Activated CD4-positive, alpha-beta T cell treated with anti-CD3 and anti-CD28 coated beads, Interleukin-2, amount 10 ng/mL, durations not matched to agents 7 days and 5 days (primary cell): ENCODE data around the gene NAA15. TPM values are rescaled to one million over a fixed set of nuclear protein-coding genes. Genes with fewer than 3 reads are reported as not detected.
"Not testable (repeated sequence)": the region's sequence is repeated elsewhere in the genome, so short reads cannot be mapped to it uniquely, and the experiment has no call there.

Experiments
- CTCF ChIA-PET: fragments of 350-600 bp; sonication (Branson Sonifier 250); formaldehyde crosslinking; loops from one replicate; lab custom pipeline; 2021; ENCODE audit warnings: antibody characterized with exemption; lab: Charles Lee
- POLR2A ChIA-PET: fragments of 350-600 bp; sonication (Branson Sonifier 250); formaldehyde crosslinking; loops from one replicate; lab custom pipeline; 2021; ENCODE audit warnings: antibody characterized with exemption; lab: Charles Lee
- DNase-seq: peaks from one replicate; pipeline ENCODE4 v3.0.0-alpha.2; 2020
- H3K27ac Mint-ChIP-seq: one replicate; pipeline ENCODE4 v1.8.0; 2021; ENCODE audit warnings: mild to moderate bottlenecking, moderate library complexity, mixed read lengths
- H3K27me3 Mint-ChIP-seq: one replicate; pipeline ENCODE4 v1.8.0; 2021; ENCODE audit warnings: mixed read lengths
- H3K36me3 Mint-ChIP-seq: one replicate; pipeline ENCODE4 v1.8.0; 2021; ENCODE audit warnings: low read depth, mixed read lengths
- H3K4me1 Mint-ChIP-seq: one replicate; pipeline ENCODE4 v1.8.0; 2021; ENCODE audit warnings: mixed read lengths
- H3K4me3 Mint-ChIP-seq: one replicate; pipeline ENCODE4 v1.8.0; 2021; ENCODE audit warnings: mild to moderate bottlenecking, moderate library complexity, mixed read lengths
- H3K9me3 Mint-ChIP-seq: one replicate; pipeline ENCODE4 v1.8.0; 2021; ENCODE audit warnings: mixed read lengths
- total RNA-seq, 2 experiments: library from RNA; stranded (reverse); gene quantifications; one replicate each; pipeline ENCODE4 v1.2.3, GENCODE V29; 2021

The NAA15 gene
- total RNA-seq, result 10 to 100 TPM; 44.8 to 53.5 TPM

- H3K4me3 Mint-ChIP-seq, result peak within 1 kb of the TSS; percentile 99
- peaks cover 24% of the 10 kb centered on the region for H3K36me3 Mint-ChIP-seq
- POLR2A ChIA-PET, result interaction anchor here (0.7 to 0.9 kb wide), 4 partner anchors 11 to 219 kb away, joined by 3 to 6 read pairs (median 3); no protein-coding TSS in a partner anchor
- peak; percentile 98 for DNase-seq
- H3K27me3 Mint-ChIP-seq, result no peaks in the 10 kb centered on the region
- peaks cover 59% of the 10 kb centered on the region for H3K4me1 Mint-ChIP-seq
- no peaks in the 10 kb centered on the region for H3K9me3 Mint-ChIP-seq
- CTCF ChIA-PET, result interaction anchor here (0.6 to 2.4 kb wide), 14 partner anchors 9 to 284 kb away, joined by 3 to 9 read pairs (median 4); no protein-coding TSS in a partner anchor
- H3K27ac Mint-ChIP-seq, result peak within 1 kb of the TSS; percentile 99
Observed at GRCh38 chr4:139301113-139301820, at the start of gene NAA15. TSS of gene NAA15 (plus strand) at chr4:139301505. CDS start at chr4:139301778, 273 bp downstream.

DNA sequence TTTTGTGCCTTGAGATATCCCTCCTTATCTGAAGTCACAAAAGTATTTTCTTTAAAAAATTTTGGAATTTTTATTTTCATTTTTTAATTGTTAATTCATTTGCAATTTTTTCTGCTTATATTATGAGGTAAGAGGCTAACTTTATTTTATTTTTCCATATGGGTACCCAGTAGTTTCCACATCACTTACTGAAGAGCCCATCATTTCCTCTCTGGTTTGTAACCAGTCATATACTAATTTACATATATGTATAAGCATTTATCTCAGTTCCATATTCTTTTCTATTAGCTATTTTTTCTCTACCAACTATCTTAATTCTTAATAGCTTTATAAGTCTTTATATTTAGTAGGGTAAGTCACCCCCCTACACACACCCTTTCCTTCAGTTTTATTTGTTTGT lies 48.3 kb upstream of the NAA15 start:
- Mint-ChIP-seq H3K9me3 (no peaks in the 10 kb centered on the region), H3K27ac (no peak overlapping the region), H3K27me3 (peaks cover 9% of the 10 kb centered on the region), H3K36me3 (no peaks in the 10 kb centered on the region), H3K4me3 (no peak overlapping the region), H3K4me1 (no peaks in the 10 kb centered on the region)
- CTCF ChIA-PET, result interaction anchor here (0.6 to 1.0 kb wide), 2 partner anchors 42 to 69 kb away, joined by 4 read pairs; no protein-coding TSS in a partner anchor
- no peak for DNase-seq
- POLR2A ChIA-PET, result no interaction called here

DNA sequence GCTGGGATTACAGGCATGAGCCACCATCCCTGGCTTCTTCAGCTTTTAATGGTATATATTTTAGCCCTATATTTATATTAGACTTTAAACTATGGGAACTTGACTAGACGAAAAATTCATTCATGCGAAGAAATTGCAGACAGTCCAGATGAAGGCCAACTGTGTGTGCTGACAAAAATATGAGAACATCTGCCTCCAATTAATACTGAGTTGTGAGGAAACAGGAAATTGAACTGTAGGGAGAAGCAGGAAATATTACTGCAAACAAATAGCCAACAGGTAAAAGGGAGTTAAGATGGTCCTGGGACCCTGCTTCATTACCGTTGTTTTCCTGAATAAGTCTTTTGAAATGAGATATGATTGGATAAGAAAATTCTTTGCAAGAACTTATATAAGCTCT lies 47.6 kb upstream of the NAA15 start:
- Mint-ChIP-seq H3K9me3 (no peaks in the 10 kb centered on the region), H3K27me3 (peaks cover 9% of the 10 kb centered on the region), H3K27ac (no peak overlapping the region), H3K4me1 (no peaks in the 10 kb centered on the region), H3K36me3 (no peaks in the 10 kb centered on the region), H3K4me3 (no peak overlapping the region)
- ChIA-PET CTCF (interaction anchor here (1.0 to 1.6 kb wide), 4 partner anchors 10 to 56 kb away, joined by 3 to 7 read pairs (median 4); no protein-coding TSS in a partner anchor), POLR2A (no interaction called here)
- DNase-seq, result no peak

GRCh38 chr4:139255581-139255980 lies 45.7 kb upstream of the NAA15 start:
- H3K4me1 Mint-ChIP-seq, H3K9me3 Mint-ChIP-seq, POLR2A ChIA-PET, H3K27ac Mint-ChIP-seq, DNase-seq, H3K4me3 Mint-ChIP-seq, H3K36me3 Mint-ChIP-seq: not testable (repeated sequence)
- peaks cover 12% of the 10 kb centered on the region for H3K27me3 Mint-ChIP-seq
- CTCF ChIA-PET, result interaction anchor here (1.2 kb wide), 1 partner anchor 11 kb away, joined by 3 read pairs; no protein-coding TSS in a partner anchor

- H3K9me3 Mint-ChIP-seq, result no peaks in the 10 kb centered on the region
- CTCF ChIA-PET, result interaction anchor here (1.0 kb wide), 1 partner anchor 226 kb away, joined by 3 read pairs; no protein-coding TSS in a partner anchor
Observed at GRCh38 chr4:139256349-139256748, 45.0 kb upstream of the NAA15 start.

DNA sequence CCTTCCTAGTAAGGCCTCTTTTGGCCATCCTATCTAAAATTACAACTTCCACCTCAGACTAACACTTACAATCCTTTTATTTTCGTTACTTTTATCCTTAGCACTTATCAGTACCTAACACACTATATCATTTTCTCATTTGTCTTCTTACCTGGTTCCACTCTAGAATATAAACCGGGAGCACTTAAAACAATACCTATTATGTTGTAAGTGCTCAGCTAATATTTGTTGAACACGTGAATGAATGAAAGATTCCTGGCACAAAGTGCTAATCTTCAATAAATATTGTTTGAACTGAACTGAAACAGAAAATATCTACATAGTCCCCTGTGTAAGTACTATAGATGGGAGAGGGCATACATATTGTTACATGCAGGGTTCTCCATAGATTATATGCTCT lies 35.7 kb upstream of the NAA15 start:
- CTCF ChIA-PET, result interaction anchor here (0.9 to 1.2 kb wide), 2 partner anchors 94 to 211 kb away, joined by 3 to 4 read pairs; no protein-coding TSS in a partner anchor
- peaks cover 13% of the 10 kb centered on the region for H3K27me3 Mint-ChIP-seq

More at GRCh38 chr4:139256349-139256748, 45.0 kb upstream of the NAA15 start:
- Mint-ChIP-seq H3K27ac (no peak overlapping the region), H3K4me1 (no peaks in the 10 kb centered on the region), H3K4me3 (no peak overlapping the region), H3K27me3 (peaks cover 12% of the 10 kb centered on the region), H3K36me3 (no peaks in the 10 kb centered on the region)
- POLR2A ChIA-PET, result no interaction called here
- DNase-seq, result no peak

DNA sequence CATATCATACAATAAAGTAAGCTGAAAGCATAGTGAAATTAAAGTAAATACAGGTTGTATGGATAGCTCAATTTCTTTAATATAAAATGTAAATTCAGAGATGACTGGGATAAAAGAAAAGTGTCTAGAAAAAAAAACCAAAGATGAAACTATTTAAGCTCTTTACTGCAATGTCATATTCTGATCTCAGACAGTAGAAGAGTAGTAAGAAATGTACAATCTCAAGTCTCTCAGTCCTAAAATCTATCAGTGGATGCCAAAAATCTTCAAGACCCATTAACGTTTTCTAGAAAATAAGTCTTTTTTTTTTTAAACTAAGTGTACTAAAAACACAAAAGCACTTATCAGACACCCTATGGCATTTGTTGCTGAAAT lies 35.1 kb upstream of the NAA15 start:
- Mint-ChIP-seq H3K27ac (peak overlapping the region; percentile 69), H3K27me3 (peaks cover 13% of the 10 kb centered on the region), H3K36me3 (no peaks in the 10 kb centered on the region), H3K4me3 (peak overlapping the region; percentile 68), H3K9me3 (no peaks in the 10 kb centered on the region), H3K4me1 (peaks cover 23% of the 10 kb centered on the region)
- DNase-seq, result no peak
- POLR2A ChIA-PET, result interaction anchor here (0.7 to 0.9 kb wide), 3 partner anchors 35 to 985 kb away, joined by 3 to 11 read pairs (median 4); partner anchors contain the start of gene NAA15
- CTCF ChIA-PET, result interaction anchor here (0.8 to 1.7 kb wide), 5 partner anchors 11 to 212 kb away, joined by 3 to 4 read pairs (median 4); no protein-coding TSS in a partner anchor

More for the DNA sequence above, 35.7 kb upstream of the NAA15 start:
- POLR2A ChIA-PET, result interaction anchor here (0.7 kb wide), 2 partner anchors 88 to 985 kb away, joined by 4 to 11 read pairs; no protein-coding TSS in a partner anchor
- H3K36me3 Mint-ChIP-seq, result no peaks in the 10 kb centered on the region
- DNase-seq, result no peak
- no peaks in the 10 kb centered on the region for H3K9me3 Mint-ChIP-seq
- H3K4me1 Mint-ChIP-seq, result peaks cover 23% of the 10 kb centered on the region
- no peak overlapping the region for H3K27ac Mint-ChIP-seq
- no peak overlapping the region for H3K4me3 Mint-ChIP-seq

DNA sequence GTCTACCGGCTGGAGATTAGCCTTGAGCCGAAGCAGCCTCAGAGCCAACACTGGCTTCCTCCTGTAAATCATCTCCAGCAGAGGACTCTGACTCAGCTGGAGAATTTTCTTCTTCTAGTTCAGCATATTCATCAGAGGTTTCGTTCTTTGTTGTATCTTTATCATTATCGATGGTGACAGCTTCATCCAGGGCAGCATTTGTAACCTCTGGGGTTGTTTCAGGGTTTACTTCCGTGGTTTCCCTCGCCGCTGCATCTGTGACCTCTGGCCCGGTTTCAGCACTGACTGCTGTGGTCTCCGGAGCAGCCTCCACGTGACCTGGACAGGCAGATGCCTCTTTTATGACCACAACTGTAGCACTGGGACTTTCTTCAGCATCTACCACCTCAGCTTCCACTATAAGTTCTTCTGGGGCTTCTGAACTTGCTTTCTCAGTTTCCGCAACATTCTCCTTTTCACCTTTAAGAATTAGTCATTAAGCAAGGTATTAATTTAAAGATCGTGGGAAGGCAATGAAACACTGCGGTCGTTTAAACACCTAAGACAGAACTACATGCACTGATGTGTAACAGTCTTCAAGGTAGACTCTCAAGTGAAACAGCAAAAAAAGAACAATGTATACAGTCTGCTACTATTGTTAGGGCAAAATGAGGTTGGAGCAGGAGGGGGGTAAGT lies 34.6 kb upstream of the NAA15 start:
- Mint-ChIP-seq H3K9me3 (no peaks in the 10 kb centered on the region), H3K27ac (peak overlapping the region; percentile 69), H3K4me3 (peak overlapping the region; percentile 68), H3K36me3 (no peaks in the 10 kb centered on the region), H3K4me1 (peaks cover 23% of the 10 kb centered on the region), H3K27me3 (peaks cover 13% of the 10 kb centered on the region)
- CTCF ChIA-PET, result interaction anchor here (0.8 to 1.7 kb wide), 5 partner anchors 12 to 212 kb away, joined by 3 to 4 read pairs (median 4); no protein-coding TSS in a partner anchor
- DNase-seq, result peak; percentile 76
- POLR2A ChIA-PET, result interaction anchor here (0.9 kb wide), 1 partner anchor 34 kb away, joined by 3 read pairs; the partner anchor contains the start of gene NAA15

GRCh38 chr4:139267301-139267700 lies 34.0 kb upstream of the NAA15 start:
- CTCF ChIA-PET, result interaction anchor here (1.7 kb wide), 1 partner anchor 43 kb away, joined by 4 read pairs; no protein-coding TSS in a partner anchor
- POLR2A ChIA-PET, result interaction anchor here (0.7 kb wide), 1 partner anchor 54 kb away, joined by 4 read pairs; no protein-coding TSS in a partner anchor
- H3K27ac Mint-ChIP-seq, result no peak overlapping the region

GRCh38 chr4:139273835-139274234 lies 27.5 kb upstream of the NAA15 start:
- Mint-ChIP-seq H3K27ac (no peak overlapping the region), H3K4me1 (peaks cover 2% of the 10 kb centered on the region), H3K27me3 (peaks cover 25% of the 10 kb centered on the region), H3K9me3 (no peaks in the 10 kb centered on the region), H3K4me3 (no peak overlapping the region), H3K36me3 (no peaks in the 10 kb centered on the region)
- no peak for DNase-seq
- POLR2A ChIA-PET, result no interaction called here
- CTCF ChIA-PET, result no interaction called here

More at GRCh38 chr4:139267301-139267700, 34.0 kb upstream of the NAA15 start:
- Mint-ChIP-seq H3K36me3 (no peaks in the 10 kb centered on the region), H3K4me3 (no peak overlapping the region), H3K9me3 (no peaks in the 10 kb centered on the region), H3K4me1 (peaks cover 23% of the 10 kb centered on the region), H3K27me3 (peaks cover 13% of the 10 kb centered on the region)
- no peak for DNase-seq

DNA sequence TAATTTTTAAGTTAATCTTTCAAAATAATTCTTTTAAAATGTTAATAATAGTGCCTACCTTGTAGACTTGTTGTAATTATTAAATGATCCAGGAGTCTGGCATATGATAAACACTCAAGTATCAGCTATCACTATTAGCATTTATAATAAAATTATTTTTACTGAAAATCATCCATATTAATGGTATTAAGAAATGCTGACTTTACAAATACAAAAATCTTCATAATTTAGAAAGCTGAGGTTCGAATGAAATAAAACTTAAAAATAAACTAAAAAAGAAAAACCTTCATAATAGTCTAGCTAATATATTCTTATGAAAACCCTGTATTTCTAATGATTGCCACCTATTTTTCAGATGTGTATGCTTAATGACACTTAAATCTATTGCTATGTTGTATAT lies 26.5 kb upstream of the NAA15 start:
- no peak overlapping the region for H3K27ac Mint-ChIP-seq
- no peak for DNase-seq
- no peaks in the 10 kb centered on the region for H3K36me3 Mint-ChIP-seq

DNA sequence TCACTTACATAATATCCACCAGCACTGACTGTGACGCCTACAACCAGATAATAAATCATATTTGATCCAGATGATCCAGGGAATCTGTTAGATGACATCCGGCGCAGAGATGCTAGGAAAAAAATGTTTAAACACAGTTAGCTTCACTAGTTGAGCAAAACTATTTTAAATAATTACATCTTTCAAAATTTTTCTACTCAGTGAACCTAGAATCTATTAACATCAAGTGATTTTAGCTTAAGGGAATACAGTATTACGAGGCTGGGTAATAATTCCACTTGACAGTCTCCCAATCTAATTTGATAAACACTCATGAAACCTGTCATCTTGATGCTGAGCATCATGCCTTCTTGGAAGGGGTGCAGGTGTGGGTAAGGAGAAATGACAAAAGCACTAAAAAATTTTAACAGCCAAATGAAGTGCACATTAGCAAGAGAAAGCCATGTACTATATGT lies 26.0 kb upstream of the NAA15 start:
- DNase-seq, result no peak
- no peak overlapping the region for H3K27ac Mint-ChIP-seq
- POLR2A ChIA-PET, result no interaction called here
- H3K4me3 Mint-ChIP-seq, result no peak overlapping the region
- H3K4me1 Mint-ChIP-seq, result peaks cover 16% of the 10 kb centered on the region
- peaks cover 38% of the 10 kb centered on the region for H3K27me3 Mint-ChIP-seq
- no peaks in the 10 kb centered on the region for H3K36me3 Mint-ChIP-seq
- CTCF ChIA-PET, result interaction anchor here (0.9 kb wide), 1 partner anchor 20 kb away, joined by 3 read pairs; no protein-coding TSS in a partner anchor
- no peaks in the 10 kb centered on the region for H3K9me3 Mint-ChIP-seq

More for the DNA sequence above, 26.5 kb upstream of the NAA15 start:
- Mint-ChIP-seq H3K4me3 (no peak overlapping the region), H3K4me1 (peaks cover 12% of the 10 kb centered on the region), H3K9me3 (no peaks in the 10 kb centered on the region), H3K27me3 (peaks cover 33% of the 10 kb centered on the region)
- CTCF ChIA-PET, result interaction anchor here (0.9 kb wide), 1 partner anchor 21 kb away, joined by 3 read pairs; no protein-coding TSS in a partner anchor
- POLR2A ChIA-PET, result no interaction called here
